WERI-Rb-1 (cell line): ENCODE measurements around the gene TEX26.

Experiments
- DNase-seq: peaks from one replicate; pipeline ENCODE4 v3.0.0-alpha.2; 2020
- H3K27ac ChIP-seq: fragments of 250-450 bp; sonication (Bioruptor Pico); 2 replicates; pipeline ENCODE4 v1.5.1; 2020; ENCODE audit warnings: mild to moderate bottlenecking, moderate library complexity
- H3K27me3 ChIP-seq: fragments of 250-450 bp; sonication (Bioruptor Pico); 2 replicates; pipeline ENCODE4 v1.5.1; 2021; ENCODE audit warnings: mild to moderate bottlenecking, low read depth, moderate library complexity; ENCODE audit not compliant: insufficient read depth, severe bottlenecking
- H3K36me3 ChIP-seq: fragments of 250-450 bp; sonication (Bioruptor Pico); 2 replicates; pipeline ENCODE4 v1.5.1; 2020; ENCODE audit warnings: mild to moderate bottlenecking, moderate library complexity
- H3K4me3 ChIP-seq: 2 replicates; pipeline ENCODE4 v1.5.1; 2011; ENCODE audit warnings: low read depth, mild to moderate bottlenecking, control low read depth, low read length
- H3K9me3 ChIP-seq: fragments of 250-450 bp; sonication (Bioruptor Pico); 2 replicates; pipeline ENCODE4 v1.5.1; 2021; ENCODE audit warnings: mild to moderate bottlenecking, moderate library complexity; ENCODE audit not compliant: severe bottlenecking
- CTCF ChIP-seq: IDR thresholded peaks from 2 replicates; pipeline ENCODE4 v1.5.1; 2011; ENCODE audit warnings: low read depth, mild to moderate bottlenecking, control low read depth, inconsistent platforms, low read length

TEX26 gene

GRCh38 chr13:30895773-30896172 is 36.7 kb upstream of the TEX26 start:
- no peak for DNase-seq
- no peaks in the 10 kb centered on the region for H3K36me3 ChIP-seq
- H3K27ac ChIP-seq: no peak overlapping the region
- H3K27me3 ChIP-seq: no peaks in the 10 kb centered on the region
- TF ChIP-seq CTCF: no peak
- no peak overlapping the region for H3K4me3 ChIP-seq
- no peaks in the 10 kb centered on the region for H3K9me3 ChIP-seq

GRCh38 chr13:30898070-30898469 is 34.4 kb upstream of the TEX26 start:
- no peak for TF ChIP-seq CTCF
- no peak overlapping the region for H3K27ac ChIP-seq
- no peaks in the 10 kb centered on the region for H3K27me3 ChIP-seq
- H3K36me3 ChIP-seq: no peaks in the 10 kb centered on the region
- H3K9me3 ChIP-seq: no peaks in the 10 kb centered on the region
- DNase-seq: no peak
- no peak overlapping the region for H3K4me3 ChIP-seq

GRCh38 chr13:30898678-30899241 is 33.7 kb upstream of the TEX26 start:
- TF ChIP-seq CTCF: no peak
- no peak for DNase-seq
- no peak overlapping the region for H3K27ac ChIP-seq
- H3K4me3 ChIP-seq: no peak overlapping the region
- no peaks in the 10 kb centered on the region for H3K9me3 ChIP-seq
- no peaks in the 10 kb centered on the region for H3K36me3 ChIP-seq
- H3K27me3 ChIP-seq: no peaks in the 10 kb centered on the region

- no peak for TF ChIP-seq CTCF
- H3K27ac ChIP-seq: no peak overlapping the region
- no peak for DNase-seq
- H3K9me3 ChIP-seq: no peaks in the 10 kb centered on the region
- no peak overlapping the region for H3K4me3 ChIP-seq
- H3K27me3 ChIP-seq: no peaks in the 10 kb centered on the region
- no peaks in the 10 kb centered on the region for H3K36me3 ChIP-seq
These were observed 32.0 kb upstream of the TEX26 start for GRCh38 chr13:30900436-30900835.

GRCh38 chr13:30900952-30901749 is 31.3 kb upstream of the TEX26 start:
- DNase-seq: no peak
- no peak overlapping the region for H3K4me3 ChIP-seq
- no peaks in the 10 kb centered on the region for H3K36me3 ChIP-seq
- no peaks in the 10 kb centered on the region for H3K9me3 ChIP-seq
- TF ChIP-seq CTCF: no peak
- H3K27ac ChIP-seq: no peak overlapping the region
- no peaks in the 10 kb centered on the region for H3K27me3 ChIP-seq
